Astrocyte of the spinal cord (primary cell): ENCODE results near the gene RNF38.
A peak's percentile ranks its signal among the peaks of the same experiment; 100 is the strongest.
"Not testable (repeated sequence)": the region's sequence is repeated elsewhere in the genome, so short reads cannot be mapped to it uniquely, and the experiment has no call there.

ENCODE experiments used
- DNase-seq: peaks from one replicate; pipeline ENCODE4 v3.0.0; 2011; ENCODE audit warnings: low read depth, low spot score
- H3K4me3 ChIP-seq: 2 replicates; pipeline ENCODE4 v1.5.1; 2011; ENCODE audit warnings: low read depth, mild to moderate bottlenecking, low read length, moderate library complexity
- CTCF ChIP-seq: IDR thresholded peaks from 2 replicates; pipeline ENCODE4 v1.5.1; 2012; ENCODE audit warnings: low read depth, mild to moderate bottlenecking, low read length, inconsistent platforms
- in situ Hi-C: cut with HindIII; loops from 2 replicates; pipeline ENCODE4 v1.10.0; 2017; ENCODE audit warnings: low sequenced_read_pairs

Gene RNF38

DNA sequence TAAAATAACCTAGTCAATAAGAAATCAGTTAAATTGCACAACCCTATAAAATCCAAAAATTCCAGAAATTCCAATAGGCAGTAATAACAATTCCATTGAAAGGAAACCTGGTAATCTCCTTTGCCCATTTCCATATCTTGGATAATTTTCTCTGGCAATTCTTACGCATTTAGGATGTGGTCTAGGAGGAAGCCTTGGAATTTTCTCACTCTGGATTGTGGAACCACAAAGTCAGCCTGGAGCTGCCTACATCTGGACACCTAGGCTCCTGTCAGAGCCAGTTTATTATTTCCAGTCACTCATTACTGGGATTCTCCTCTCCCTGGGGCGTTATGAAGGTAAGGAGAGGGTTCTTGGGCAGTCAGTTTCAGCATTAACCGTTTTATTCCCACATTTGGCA lies 101.5 kb downstream of the RNF38 start:
- peak; percentile 35 for DNase-seq
- TF ChIP-seq CTCF = no peak
- in situ Hi-C loops = no loop called here
- H3K4me3 ChIP-seq = no peak overlapping the region

GRCh38 chr9:36297798-36298197 lies 102.3 kb downstream of the RNF38 start:
- DNase-seq = no peak
- in situ Hi-C loops = no loop called here
- TF ChIP-seq CTCF = no peak

DNA sequence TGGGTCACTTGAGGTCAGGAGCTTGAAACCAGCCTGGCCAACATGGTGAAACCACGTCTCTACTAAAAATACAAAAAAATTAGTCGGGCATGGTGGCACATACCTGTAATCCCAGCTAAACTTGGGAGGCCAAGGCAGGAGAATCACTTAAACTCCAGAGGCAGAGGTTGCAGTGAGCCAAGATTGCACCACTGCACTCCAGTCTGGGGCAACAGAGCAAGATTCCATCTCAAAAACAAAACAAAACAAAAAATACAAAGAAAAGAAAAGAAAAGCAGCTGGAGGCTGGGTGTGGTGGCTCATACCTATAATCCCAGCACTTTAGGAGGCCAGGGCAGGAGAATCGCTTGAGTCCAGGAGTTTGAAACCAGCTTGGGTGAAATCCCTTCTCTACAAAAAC lies 105.1 kb downstream of the RNF38 start:
- DNase-seq, in situ Hi-C loops, H3K4me3 ChIP-seq: not testable (repeated sequence)

More at GRCh38 chr9:36297798-36298197, 102.3 kb downstream of the RNF38 start:
- H3K4me3 ChIP-seq = no peak overlapping the region

DNA sequence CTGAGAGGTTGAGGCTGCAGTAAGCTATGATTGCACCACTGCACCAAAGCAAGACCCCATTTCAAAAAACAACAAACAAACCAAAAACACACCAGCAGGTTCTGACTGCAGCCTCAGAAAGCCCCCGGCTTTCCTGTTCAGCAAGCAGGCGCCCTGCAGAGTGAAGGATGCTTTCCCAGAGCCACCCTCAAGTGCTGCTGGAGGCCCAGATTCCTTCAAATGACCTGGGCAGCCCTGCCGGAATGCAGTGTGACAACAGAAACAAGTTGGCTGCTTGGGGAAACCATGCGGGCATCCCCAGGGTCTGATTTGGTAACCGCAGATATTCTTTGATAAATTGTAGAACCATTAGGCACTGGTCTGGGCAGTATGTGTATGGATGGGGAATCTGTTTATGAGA lies 106.2 kb downstream of the RNF38 start:
- DNase-seq = no peak
- H3K4me3 ChIP-seq = no peak overlapping the region
- no peak for TF ChIP-seq CTCF
- in situ Hi-C loops = no loop called here

GRCh38 chr9:36293171-36293570 lies 106.9 kb downstream of the RNF38 start:
- no peak for DNase-seq
- no peak overlapping the region for H3K4me3 ChIP-seq
- TF ChIP-seq CTCF = no peak
- in situ Hi-C loops = no loop called here

GRCh38 chr9:36292641-36293040 lies 107.4 kb downstream of the RNF38 start:
- DNase-seq = no peak
- in situ Hi-C loops = no loop called here
- no peak for TF ChIP-seq CTCF
- H3K4me3 ChIP-seq = no peak overlapping the region

GRCh38 chr9:36290996-36291395 lies 109.1 kb downstream of the RNF38 start:
- H3K4me3 ChIP-seq = no peak overlapping the region
- in situ Hi-C loops = no loop called here
- no peak for TF ChIP-seq CTCF

More at GRCh38 chr9:36290996-36291395, 109.1 kb downstream of the RNF38 start:
- DNase-seq = no peak
